HUES6 (cell line): ENCODE data around the gene STYXL1.

Source experiments
- H3K27ac ChIP-seq: 2 replicates; pipeline ENCODE4 v1.7.0; 2013; ENCODE audit warnings: low read depth, mild to moderate bottlenecking, low read length, inconsistent platforms
- H3K27me3 ChIP-seq: 2 replicates; pipeline ENCODE4 v1.6.1; 2013; ENCODE audit warnings: low read length; ENCODE audit not compliant: control insufficient read depth, insufficient read depth
- H3K36me3 ChIP-seq: 2 replicates; pipeline ENCODE4 v1.6.1; 2013; ENCODE audit warnings: low read length; ENCODE audit not compliant: control insufficient read depth, insufficient read depth
- H3K4me1 ChIP-seq: 2 replicates; pipeline ENCODE4 v1.6.1; 2013; ENCODE audit warnings: low read length; ENCODE audit not compliant: control insufficient read depth, insufficient read depth
- H3K4me3 ChIP-seq: 2 replicates; pipeline ENCODE4 v1.5.1; 2013; ENCODE audit warnings: low read depth, low read length
- H3K9ac ChIP-seq: one replicate; pipeline ENCODE4 v1.6.1; 2013; ENCODE audit warnings: mild to moderate bottlenecking, low read length
- H3K9me3 ChIP-seq: 2 replicates; pipeline ENCODE4 v1.6.1; 2013; ENCODE audit warnings: low read depth, low read length; ENCODE audit not compliant: control insufficient read depth, insufficient read depth

Gene STYXL1

GRCh38 chr7:75991531-75992082, 56.2 kb downstream of the STYXL1 start:
- Histone ChIP-seq H3K4me1 (peaks cover 29% of the 10 kb centered on the region), H3K36me3 (peaks cover 23% of the 10 kb centered on the region), H3K4me3 (no peak overlapping the region), H3K9me3 (no peaks in the 10 kb centered on the region), H3K9ac (no peak overlapping the region), H3K27me3 (no peaks in the 10 kb centered on the region), H3K27ac (no peak overlapping the region)

- H3K4me1 ChIP-seq = peaks cover 26% of the 10 kb centered on the region
- H3K4me3 ChIP-seq = no peak overlapping the region
- H3K27ac ChIP-seq = no peak overlapping the region
- H3K27me3 ChIP-seq = no peaks in the 10 kb centered on the region
- no peak overlapping the region for H3K9ac ChIP-seq
- H3K36me3 ChIP-seq = peaks cover 34% of the 10 kb centered on the region
- H3K9me3 ChIP-seq = no peaks in the 10 kb centered on the region
These were observed 58.1 kb downstream of the STYXL1 start for GRCh38 chr7:75989500-75990388.

- H3K36me3 ChIP-seq = peaks cover 43% of the 10 kb centered on the region
- H3K27ac ChIP-seq = no peak overlapping the region
- H3K4me1 ChIP-seq = peaks cover 25% of the 10 kb centered on the region
- H3K9me3 ChIP-seq = no peaks in the 10 kb centered on the region
- no peak overlapping the region for H3K9ac ChIP-seq
- H3K27me3 ChIP-seq = no peaks in the 10 kb centered on the region
- no peak overlapping the region for H3K4me3 ChIP-seq
These were observed 59.0 kb downstream of the STYXL1 start for GRCh38 chr7:75988568-75989499.

GRCh38 chr7:75987805-75988567, 59.8 kb downstream of the STYXL1 start:
- H3K4me1 ChIP-seq = peaks cover 18% of the 10 kb centered on the region
- no peaks in the 10 kb centered on the region for H3K27me3 ChIP-seq
- H3K27ac ChIP-seq = no peak overlapping the region
- H3K9ac ChIP-seq = no peak overlapping the region
- H3K9me3 ChIP-seq = no peaks in the 10 kb centered on the region
- no peak overlapping the region for H3K4me3 ChIP-seq
- H3K36me3 ChIP-seq = peaks cover 51% of the 10 kb centered on the region

- no peaks in the 10 kb centered on the region for H3K27me3 ChIP-seq
- H3K36me3 ChIP-seq = peaks cover 59% of the 10 kb centered on the region
- no peak overlapping the region for H3K9ac ChIP-seq
- no peak overlapping the region for H3K27ac ChIP-seq
- H3K9me3 ChIP-seq = no peaks in the 10 kb centered on the region
- no peak overlapping the region for H3K4me3 ChIP-seq
- H3K4me1 ChIP-seq = peaks cover 17% of the 10 kb centered on the region
These were observed 60.6 kb downstream of the STYXL1 start for GRCh38 chr7:75987026-75987804.

GRCh38 chr7:75986147-75986781, 61.5 kb downstream of the STYXL1 start:
- no peaks in the 10 kb centered on the region for H3K9me3 ChIP-seq
- H3K4me1 ChIP-seq = peaks cover 17% of the 10 kb centered on the region
- peaks cover 69% of the 10 kb centered on the region for H3K36me3 ChIP-seq
- H3K4me3 ChIP-seq = no peak overlapping the region
- H3K9ac ChIP-seq = no peak overlapping the region
- H3K27ac ChIP-seq = no peak overlapping the region
- no peaks in the 10 kb centered on the region for H3K27me3 ChIP-seq

- Histone ChIP-seq H3K27ac (no peak overlapping the region), H3K4me3 (no peak overlapping the region), H3K36me3 (peaks cover 75% of the 10 kb centered on the region), H3K9me3 (no peaks in the 10 kb centered on the region), H3K27me3 (no peaks in the 10 kb centered on the region), H3K4me1 (peaks cover 12% of the 10 kb centered on the region; the same call in 1 of the 2 replicates), H3K9ac (no peak overlapping the region)
These were observed 62.2 kb downstream of the STYXL1 start for GRCh38 chr7:75985518-75986146.

GRCh38 chr7:75985009-75985517, 62.7 kb downstream of the STYXL1 start:
- Histone ChIP-seq H3K27ac (no peak overlapping the region), H3K9ac (no peak overlapping the region), H3K27me3 (no peaks in the 10 kb centered on the region), H3K4me1 (peaks cover 11% of the 10 kb centered on the region; the same call in 1 of the 2 replicates), H3K36me3 (peaks cover 81% of the 10 kb centered on the region), H3K4me3 (no peak overlapping the region), H3K9me3 (no peaks in the 10 kb centered on the region)
